Cardiac fibroblast (primary cell): Measurements from ENCODE around the gene CDK2AP2.

Experiments
- DNase-seq, 2 donors: peaks; one replicate each; pipeline versions ENCODE4 v3.0.0 to v3.0.0-alpha.2; 2010; ENCODE audit warnings: low read depth in 2 of 2
- H3K4me3 ChIP-seq, 2 donors: replicated peaks in 1 of 2; 1 replicate in 1 of 2; 2 replicates in 1 of 2; pipeline ENCODE4 v1.5.1; 2011; ENCODE audit warnings: low read depth in 2 of 2, low read length in 2 of 2, mild to moderate bottlenecking in 2 of 2, moderate library complexity in 1 of 2
- CTCF ChIP-seq: IDR thresholded peaks from one replicate; pipeline ENCODE4 v1.5.1; 2011; ENCODE audit warnings: low read depth, mild to moderate bottlenecking, low read length, inconsistent platforms

The CDK2AP2 gene

GRCh38 chr11:67528376-67528775, 20.4 kb upstream of the CDK2AP2 start:
- DNase-seq, result no peak
- no peak for TF ChIP-seq CTCF

DNA sequence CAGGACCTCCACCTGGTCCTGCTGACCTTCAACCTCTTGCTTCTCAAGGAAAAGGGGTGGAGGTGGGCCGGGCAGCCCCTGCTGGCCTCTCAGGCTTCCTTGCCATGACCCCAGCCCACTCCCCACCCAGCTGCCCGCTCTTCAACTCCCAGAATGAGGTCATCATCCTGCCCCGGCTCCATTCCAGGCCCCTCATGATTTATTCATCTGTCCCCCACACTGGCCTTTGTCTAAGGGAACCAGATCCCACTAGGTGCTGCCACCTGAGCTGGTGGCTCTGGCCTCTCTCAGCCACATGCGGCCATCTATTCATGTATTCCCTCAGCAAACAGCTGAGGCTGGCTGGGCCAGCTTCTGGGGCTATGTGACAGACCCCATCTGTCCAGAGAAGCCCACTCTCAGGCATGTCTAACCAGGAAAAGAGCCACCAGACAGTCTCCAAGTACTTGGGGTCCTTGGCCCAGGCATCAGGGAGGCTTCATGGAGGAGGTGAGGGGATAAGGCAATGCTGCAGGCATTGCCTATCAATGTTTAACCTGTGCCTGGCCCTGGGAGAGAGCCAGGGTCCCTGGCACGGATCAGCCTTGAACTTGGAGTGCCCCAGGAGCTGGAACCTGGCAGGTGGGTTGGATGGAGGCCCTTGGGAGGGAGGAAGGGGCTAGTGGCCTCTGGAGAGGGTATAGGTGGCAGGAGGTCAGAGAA, 17.5 kb upstream of the CDK2AP2 start:
- H3K4me3 ChIP-seq, result no peak overlapping the region
- no peak for TF ChIP-seq CTCF
- DNase-seq, result no peak

More at GRCh38 chr11:67528376-67528775, 20.4 kb upstream of the CDK2AP2 start:
- H3K4me3 ChIP-seq, result no peak overlapping the region

GRCh38 chr11:67524480-67524808, 16.5 kb upstream of the CDK2AP2 start:
- TF ChIP-seq CTCF, result no peak
- no peak for DNase-seq
- H3K4me3 ChIP-seq, result no peak overlapping the region

DNA sequence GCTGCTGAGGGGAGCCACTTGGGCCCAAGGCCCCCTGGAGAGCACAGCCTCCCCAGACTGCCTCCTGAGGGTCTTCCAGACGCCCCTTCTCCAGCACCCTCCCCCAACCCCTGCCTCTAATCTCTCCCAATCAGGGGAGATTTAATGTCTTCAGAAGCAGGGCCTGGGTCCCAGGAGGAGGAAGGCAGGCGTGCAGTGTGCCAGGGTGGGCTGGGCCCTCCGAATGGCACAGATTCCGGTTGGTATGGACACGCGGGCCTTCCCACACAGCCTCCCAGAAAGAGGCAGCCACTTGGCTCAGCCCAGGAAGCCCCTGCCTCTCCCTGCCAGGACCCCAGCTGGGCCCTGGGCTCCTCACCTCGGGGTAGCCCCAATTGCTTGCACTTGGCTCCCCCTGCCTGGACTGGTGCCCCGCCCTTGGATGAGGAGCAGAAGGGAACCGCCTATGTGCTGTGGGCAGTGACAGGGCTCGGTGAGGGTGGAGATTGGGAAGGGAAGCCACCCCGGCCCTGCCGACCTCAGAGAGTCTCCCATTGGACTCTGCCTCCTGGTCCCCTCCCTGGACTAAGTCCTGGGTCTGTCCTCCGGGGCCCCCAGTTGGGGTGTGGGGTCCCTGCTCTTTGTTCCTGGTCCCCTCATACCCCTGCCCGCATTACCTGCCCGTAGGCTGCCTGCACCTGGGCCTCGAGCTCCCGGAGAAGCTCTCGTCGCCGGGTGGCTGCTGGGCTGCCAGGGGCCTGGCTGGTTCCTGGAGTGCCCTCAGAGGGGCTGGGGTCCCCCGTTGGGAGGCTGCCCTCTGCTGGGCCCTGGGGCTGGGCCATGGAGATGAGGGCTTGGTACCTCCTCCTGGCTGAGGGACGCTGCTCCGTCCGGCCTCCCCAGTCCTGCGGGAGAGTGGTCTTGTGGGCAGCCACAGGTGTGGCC, 15.9 kb upstream of the CDK2AP2 start:
- no peak for TF ChIP-seq CTCF
- H3K4me3 ChIP-seq, result no peak overlapping the region
- no peak for DNase-seq

DNA sequence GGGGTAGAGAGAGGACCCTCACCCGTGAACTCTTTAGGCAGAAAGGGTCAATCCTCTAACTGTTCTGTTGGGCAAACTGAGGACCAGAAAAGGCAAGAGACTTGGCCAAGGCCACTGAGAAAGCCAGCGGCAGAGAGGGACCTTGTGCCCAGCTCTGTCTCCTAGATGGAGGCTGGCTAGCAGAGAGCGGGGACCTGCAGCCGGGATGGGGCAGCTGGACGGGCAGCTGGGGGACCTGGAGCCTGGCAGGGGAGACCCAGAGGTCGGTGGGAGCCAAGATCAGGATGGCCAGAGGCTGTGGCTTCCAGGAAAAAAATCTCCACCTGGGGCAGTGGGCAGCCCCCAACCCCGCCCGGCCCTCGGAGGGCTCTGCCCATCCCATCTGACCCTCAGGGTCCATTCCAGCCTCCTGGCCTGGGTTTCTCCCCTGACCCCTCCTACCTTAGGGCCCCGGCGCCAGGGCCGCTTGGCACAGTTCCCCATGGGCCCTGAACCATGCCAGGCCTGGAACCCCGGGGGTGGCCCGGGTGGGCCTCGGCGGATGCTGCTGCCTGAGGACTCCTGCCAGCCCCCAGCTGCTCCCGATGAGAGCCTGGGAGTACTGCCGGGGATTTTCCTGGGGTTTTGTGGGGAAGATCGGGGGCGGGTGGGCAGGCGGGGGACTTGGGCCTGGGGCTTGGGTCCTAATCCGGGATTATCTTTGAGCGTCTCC, 15.0 kb upstream of the CDK2AP2 start, which contains the start of gene CABP2:
Gene CABP2 (minus strand): TSS at position 603 of the 712 bp plus-strand sequence. CDS start 120 bp downstream, at position 483.
- TF ChIP-seq CTCF, result no peak
- no peak within 1 kb of the TSS for H3K4me3 ChIP-seq
- no peak for DNase-seq

DNA sequence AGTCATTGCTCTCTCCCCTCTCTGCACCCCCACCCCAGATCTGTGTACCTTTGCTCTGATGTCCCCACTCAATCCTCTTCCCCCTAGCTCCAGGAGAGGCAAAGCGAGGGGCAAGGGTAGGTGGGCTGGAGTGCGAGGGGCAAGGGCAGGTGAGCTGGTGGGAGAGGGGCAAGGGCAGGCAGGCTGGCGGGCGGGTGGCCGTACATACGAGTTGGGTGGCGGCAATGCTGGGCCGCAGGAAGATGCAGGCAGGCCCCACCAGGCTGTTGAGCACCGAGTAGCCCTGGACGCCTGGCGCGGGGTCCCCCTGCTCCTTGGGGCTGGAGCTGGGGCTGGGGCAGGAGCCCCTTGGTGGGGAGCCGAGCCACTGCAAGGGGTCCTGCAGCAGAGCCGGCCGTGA, 14.4 kb upstream of the CDK2AP2 start:
- H3K4me3 ChIP-seq, result no peak overlapping the region
- no peak for TF ChIP-seq CTCF
- no peak for DNase-seq
